Activated naive CD8-positive, alpha-beta T cell treated with anti-CD3 and anti-CD28 coated beads for 36 hours (primary cell): ENCODE results near the gene RHOBTB1. TPM values are rescaled to one million over a fixed set of nuclear protein-coding genes. Genes with fewer than 3 reads are reported as not detected.

Experiments
- DNase-seq: peaks from one replicate; pipeline ENCODE4 v3.0.0; 2021
- H3K27ac Mint-ChIP-seq: one replicate; pipeline ENCODE4 v1.8.0; 2022; ENCODE audit warnings: mild to moderate bottlenecking, moderate library complexity, mixed read lengths
- H3K27me3 Mint-ChIP-seq: one replicate; pipeline ENCODE4 v1.8.0; 2022; ENCODE audit warnings: mild to moderate bottlenecking, mixed read lengths
- H3K36me3 Mint-ChIP-seq: one replicate; pipeline ENCODE4 v1.8.0; 2021; ENCODE audit warnings: mild to moderate bottlenecking, mixed read lengths
- H3K4me1 Mint-ChIP-seq: one replicate; pipeline ENCODE4 v1.8.0; 2021; ENCODE audit warnings: mixed read lengths
- H3K4me3 Mint-ChIP-seq: one replicate; pipeline ENCODE4 v1.8.0; 2022; ENCODE audit warnings: mild to moderate bottlenecking, moderate library complexity, mixed read lengths
- H3K9me3 Mint-ChIP-seq: one replicate; pipeline ENCODE4 v1.8.0; 2022; ENCODE audit warnings: mixed read lengths
- total RNA-seq, 2 experiments: library from RNA; stranded (reverse); gene quantifications; one replicate each; pipeline ENCODE4 v1.2.3, GENCODE V29; 2021

The RHOBTB1 gene
- total RNA-seq, 2 experiments from 2014 or later: 0.16 TPM; not detected in 1

GRCh38 chr10:60821656-60822055 lies 122.3 kb downstream of the RHOBTB1 start:
- no peaks in the 10 kb centered on the region for H3K36me3 Mint-ChIP-seq
- H3K27ac Mint-ChIP-seq: no peak overlapping the region
- no peak overlapping the region for H3K4me3 Mint-ChIP-seq
- no peaks in the 10 kb centered on the region for H3K27me3 Mint-ChIP-seq
- no peak for DNase-seq
- H3K4me1 Mint-ChIP-seq: peaks cover 2% of the 10 kb centered on the region
- no peaks in the 10 kb centered on the region for H3K9me3 Mint-ChIP-seq

- H3K27me3 Mint-ChIP-seq: peaks cover 4% of the 10 kb centered on the region
- H3K9me3 Mint-ChIP-seq: no peaks in the 10 kb centered on the region
- H3K4me3 Mint-ChIP-seq: no peak overlapping the region
- no peak overlapping the region for H3K27ac Mint-ChIP-seq
- peaks cover 2% of the 10 kb centered on the region for H3K4me1 Mint-ChIP-seq
- DNase-seq: no peak
- no peaks in the 10 kb centered on the region for H3K36me3 Mint-ChIP-seq
Observed at GRCh38 chr10:60820093-60820754, 123.8 kb downstream of the RHOBTB1 start.

Other genes with a start within 250 kb of the RHOBTB1 start
- 10 to 100 TPM; 96.6 to 99.7 TPM for gene CDK1, start 165.7 kb downstream of the RHOBTB1 start, total RNA-seq